GM12878 (cell line): ENCODE results near the gene SCEL. TPM values are rescaled to one million over a fixed set of nuclear protein-coding genes. Genes with fewer than 3 reads are reported as not detected.

Experiments
- ATAC-seq: fragments of 200-7000 bp; cut with Tn5 transposase; 3 replicates; pipeline ENCODE4 v1.9.1; 2020; ENCODE audit warnings: mild to moderate bottlenecking, moderate library complexity
- BruUV-seq: library from RNA; stranded (reverse); fragments of 400-500 nt; replicated peaks from 2 replicates; lab custom pipeline; 2021; lab: Mats Ljungman, UMichigan
- CTCF ChIA-PET: fragments of 300-600 bp; sonication (Branson Sonifier 250); formaldehyde crosslinking; extraction: SDS; loops from one replicate; lab custom pipeline; 2021; ENCODE audit warnings: inconsistent platforms; lab: Yijun Ruan, JAX
- POLR2A ChIA-PET: fragments of 350-600 bp; formaldehyde crosslinking; extraction: SDS; loops from one replicate; lab custom pipeline; 2021; ENCODE audit warnings: inconsistent platforms; lab: Charles Lee
- RAD21 ChIA-PET: fragments of 300-600 bp; sonication (Branson Sonifier 250); formaldehyde crosslinking; loops from one replicate; lab custom pipeline; 2023; ENCODE audit warnings: antibody characterized with exemption; ENCODE audit not compliant: unreplicated experiment; lab: Charles Lee
- SMC1A ChIA-PET: fragments of 300-600 bp; sonication (Branson Sonifier 250); formaldehyde crosslinking; loops from one replicate; lab custom pipeline; 2023; ENCODE audit not compliant: unreplicated experiment, uncharacterized antibody; lab: Charles Lee
- DNase-seq: peaks from one replicate; pipeline ENCODE4 v3.0.0-alpha.2; 2011; ENCODE audit warnings: low read depth, low spot score
- FAIRE-seq: peaks from 3 replicates; lab custom pipeline; 2011; peaks lifted over from hg19 to GRCh38; lab: Jason Lieb, UNC
- H2AFZ ChIP-seq: 2 replicates; pipeline ENCODE4 v1.6.0; 2011; ENCODE audit warnings: low read depth, low read length, control low read depth; ENCODE audit not compliant: control insufficient read depth
- H3K27ac ChIP-seq: 2 replicates; pipeline ENCODE4 v1.5.1; 2011; ENCODE audit warnings: control low read depth; ENCODE audit not compliant: control insufficient read depth, insufficient read depth
- H3K27me3 ChIP-seq, 2 experiments: replicated peaks in 1 of 2; 2 replicates each; pipeline versions ENCODE4 v1.6.0 to v1.6.1; 2011; ENCODE audit warnings: low read length in 1 of 2; ENCODE audit not compliant: control insufficient read depth in 2 of 2, insufficient read depth in 2 of 2
- H3K36me3 ChIP-seq, 2 experiments: 2 replicates each; pipeline ENCODE4 v1.5.1; 2011; ENCODE audit warnings: low read length in 1 of 2; ENCODE audit not compliant: control insufficient read depth in 2 of 2, insufficient read depth in 2 of 2
- H3K4me1 ChIP-seq: 2 replicates; pipeline ENCODE4 v1.6.1; 2011; ENCODE audit warnings: mild to moderate bottlenecking, low read length, moderate library complexity, mixed read lengths; ENCODE audit not compliant: control insufficient read depth, insufficient read depth
- H3K4me2 ChIP-seq: 2 replicates; pipeline ENCODE4 v1.6.0; 2011; ENCODE audit warnings: control low read depth; ENCODE audit not compliant: control insufficient read depth, insufficient read depth
- H3K4me3 ChIP-seq: fragments of 200-600 bp; sonication (generic); 2 replicates; pipeline ENCODE4 v1.5.1; 2016
- H3K79me2 ChIP-seq: 2 replicates; pipeline ENCODE4 v1.6.0; 2011; ENCODE audit warnings: low read length; ENCODE audit not compliant: control insufficient read depth, insufficient read depth
- H3K9ac ChIP-seq: 2 replicates; pipeline ENCODE4 v1.8.0; 2011; ENCODE audit warnings: low read length, control low read depth, mixed read lengths; ENCODE audit not compliant: control insufficient read depth, insufficient read depth
- H3K9me3 ChIP-seq: replicated peaks from 3 replicates; pipeline ENCODE4 v1.5.1; 2011; ENCODE audit warnings: mild to moderate bottlenecking, low read length; ENCODE audit not compliant: control insufficient read depth, insufficient read depth
- H4K20me1 ChIP-seq: 2 replicates; pipeline ENCODE4 v1.6.0; 2011; ENCODE audit not compliant: control insufficient read depth, insufficient read depth
- ATF3 ChIP-seq: IDR thresholded peaks from 2 replicates; pipeline ENCODE4 v1.6.1; 2011; ENCODE audit warnings: low read depth, mild to moderate bottlenecking, low read length, moderate library complexity, borderline replicate concordance; ENCODE audit errors: extremely low read depth
- CEBPZ ChIP-seq: fragments of 150-350 bp; IDR thresholded peaks from 2 replicates; pipeline ENCODE4 v1.6.1; 2016; ENCODE audit warnings: low read depth, low read length
- CUX1 ChIP-seq: IDR thresholded peaks from 2 replicates; pipeline ENCODE4 v1.6.1; 2012; ENCODE audit warnings: improper control_type of control experiment, low read depth, low read length; ENCODE audit not compliant: insufficient replicate concordance
- EZH2 ChIP-seq: IDR thresholded peaks from 2 replicates; pipeline ENCODE4 v1.6.1; 2012; ENCODE audit warnings: low read depth, mild to moderate bottlenecking, control low read depth, inconsistent platforms, low read length, borderline replicate concordance; ENCODE audit not compliant: control insufficient read depth
- IKZF1 ChIP-seq: fragments of 450-650 bp; conservative IDR thresholded peaks from 2 replicates; pipeline ENCODE4 v1.6.1; 2017; ENCODE audit warnings: antibody characterized with exemption, mild to moderate bottlenecking
- MXI1 ChIP-seq: fragments of 150-350 bp; IDR thresholded peaks from 2 replicates; pipeline ENCODE4 v1.6.1; 2011; ENCODE audit warnings: low read depth, mild to moderate bottlenecking, inconsistent platforms, low read length, improper control_type of control experiment
- NKRF ChIP-seq: fragments of 450-650 bp; conservative IDR thresholded peaks from 2 replicates; pipeline ENCODE4 v1.6.1; 2017; ENCODE audit warnings: mild to moderate bottlenecking, moderate library complexity
- NR2C2 ChIP-seq: IDR thresholded peaks from 2 replicates; pipeline ENCODE4 v1.6.1; 2011; ENCODE audit warnings: borderline replicate concordance, low read depth; ENCODE audit not compliant: control insufficient read depth, insufficient read length
- PKNOX1 ChIP-seq: fragments of 450-650 bp; IDR thresholded peaks from 2 replicates; pipeline ENCODE4 v1.6.1; 2016; ENCODE audit warnings: mild to moderate bottlenecking
- SMARCA5 ChIP-seq: fragments of 450-650 bp; IDR thresholded peaks from 2 replicates; pipeline ENCODE4 v1.6.1; 2017; ENCODE audit warnings: mild to moderate bottlenecking
- TCF7 ChIP-seq: IDR thresholded peaks from 2 replicates; pipeline ENCODE4 v1.6.1; 2014; ENCODE audit warnings: antibody characterized with exemption, borderline replicate concordance
- WGBS: methylation state at CpG from one replicate; pipeline ENCODE4 v1.1.6; 2016; ENCODE audit warnings: low lambda C conversion rate; ENCODE audit not compliant: insufficient replicate concordance, insufficient coverage; ENCODE audit errors: missing lambda C conversion rate; 5-methylcytosine and 5-hydroxymethylcytosine counted together
- in situ Hi-C: fragments of 300-500 bp; cut with MboI; formaldehyde crosslinking; loops from 9 replicates; pipeline ENCODE4 v1.14.3; 2018; ENCODE audit warnings: mixed read lengths
- intact Hi-C: fragments of 100-400 bp; cut with micrococcal nuclease; formaldehyde crosslinking; loops from one replicate; pipeline ENCODE4 v1.14.2; 2022; ENCODE audit not compliant: unreplicated experiment
- polyA plus RNA-seq, 11 experiments: library from polyadenylated mRNA; depleted of rRNA in 4 of 11; unstranded in 6 of 11; stranded (reverse) in 5 of 11; fragments of >200 nt; fragmentation: Nextera tagmentation in 4 of 11; fragmentation: Illumina TruSeq in 1 of 11; extraction: Ambion mirVana in 4 of 11; extraction: Trizol in 1 of 11; gene quantifications; 1 replicate in 1 of 11; 2 replicates in 10 of 11; pipeline versions ENCODE4 v1.2.1 to v1.2.3, GENCODE V29; 2011 to 2016; ENCODE audit warnings: inconsistent platforms in 2 of 11, missing spikeins in 2 of 11, low read depth in 1 of 11
- total RNA-seq, 4 experiments: library from RNA; depleted of rRNA in 3 of 4; stranded (reverse); fragments of >200 nt in 3 of 4; fragmentation: Illumina TruSeq in 1 of 4; extraction: Trizol in 1 of 4; gene quantifications; 2 replicates each; pipeline versions ENCODE4 v1.2.1 to v1.2.3, GENCODE V29; 2013 to 2021

The SCEL gene
- total and polyA plus RNA-seq, 10 of the 15 experiments (the other 5 are each of a cell fraction or from before 2014, with no cell fraction given): 0.09 to 0.68 (median 0.16) TPM; not detected in 1

GRCh38 chr13:77687799-77688198 is 152.3 kb downstream of the SCEL start:
- Histone ChIP-seq H3K36me3 (no peaks in the 10 kb centered on the region), H3K4me1 (no peaks in the 10 kb centered on the region), H2AFZ (no peak overlapping the region), H3K9me3 (no peaks in the 10 kb centered on the region; the same call in 2 of the 3 replicates), H3K27ac (no peak overlapping the region), H3K79me2 (no peaks in the 10 kb centered on the region), H3K4me3 (no peak overlapping the region), H4K20me1 (no peaks in the 10 kb centered on the region), H3K4me2 (no peak overlapping the region), H3K9ac (no peak overlapping the region), H3K27me3 (no peaks in the 10 kb centered on the region; a peak in 1 of 4 replicates)
- in situ Hi-C loops: no loop called here
- POLR2A ChIA-PET: no interaction called here
- CTCF ChIA-PET: no interaction called here
- RAD21 ChIA-PET: no interaction called here
- ATAC-seq (no peak), FAIRE-seq (no peak), DNase-seq (no peak)
- BruUV-seq: no TSS peak
- SMC1A ChIA-PET: interaction anchor here (0.6 to 1.3 kb wide), 4 partner anchors 9 to 199 kb away, joined by 3 read pairs; no protein-coding TSS in a partner anchor
- 17% methylated on average over 2 of the region's 2 CpGs for WGBS
- intact Hi-C loops: no loop called here
- TF ChIP-seq CUX1 (no peak), PKNOX1 (no peak), SMARCA5 (no peak), NR2C2 (no peak), MXI1 (no peak), ATF3 (no peak), TCF7 (no peak), NKRF (no peak), CEBPZ (no peak), EZH2 (no peak), IKZF1 (no peak)
